Fibroblast of the aortic adventitia (primary cell): Measurements from ENCODE around the gene GPR152. TPM values are rescaled to one million over a fixed set of nuclear protein-coding genes. Genes with fewer than 3 reads are reported as not detected.

Experiments used
- DNase-seq: peaks from one replicate; pipeline ENCODE4 v3.0.0-alpha.2; 2010; ENCODE audit warnings: low read depth
- H3K4me3 ChIP-seq: 2 replicates; pipeline ENCODE4 v1.5.1; 2011; ENCODE audit warnings: low read depth, mild to moderate bottlenecking, control low read depth, low read length, moderate library complexity
- CTCF ChIP-seq: IDR thresholded peaks from 2 replicates; pipeline ENCODE4 v1.5.1; 2011; ENCODE audit warnings: mild to moderate bottlenecking, low read length, control low read depth, inconsistent platforms; ENCODE audit not compliant: insufficient read depth
- total RNA-seq: library from RNA; depleted of rRNA; stranded (reverse); fragments of >200 nt; gene quantifications from 2 replicates; pipeline ENCODE4 v1.2.3, GENCODE V29; 2012; ENCODE audit warnings: low replicate concordance

The GPR152 gene
- total RNA-seq, 1 donor = not detected

GRCh38 chr11:67492801-67493547 lies 40.4 kb upstream of the GPR152 start:
- no peak for DNase-seq
- no peak overlapping the region for H3K4me3 ChIP-seq
- TF ChIP-seq CTCF = no peak

GRCh38 chr11:67492069-67492727 lies 39.7 kb upstream of the GPR152 start:
- DNase-seq = no peak
- TF ChIP-seq CTCF = no peak
- H3K4me3 ChIP-seq = no peak overlapping the region

GRCh38 chr11:67491276-67492068 lies 38.9 kb upstream of the GPR152 start:
- no peak overlapping the region for H3K4me3 ChIP-seq
- TF ChIP-seq CTCF = no peak
- DNase-seq = no peak

GRCh38 chr11:67490727-67491065 lies 38.2 kb upstream of the GPR152 start:
- TF ChIP-seq CTCF = no peak
- no peak overlapping the region for H3K4me3 ChIP-seq
- DNase-seq = no peak

GRCh38 chr11:67489885-67490726 lies 37.6 kb upstream of the GPR152 start:
- H3K4me3 ChIP-seq = no peak overlapping the region
- DNase-seq = no peak
- TF ChIP-seq CTCF = no peak

- DNase-seq = no peak
- no peak for TF ChIP-seq CTCF
- H3K4me3 ChIP-seq = no peak overlapping the region
These were observed 36.8 kb upstream of the GPR152 start for GRCh38 chr11:67489203-67489884.
